ENCODE results near the gene ZNF786. TPM values are rescaled to one million over a fixed set of nuclear protein-coding genes. Genes with fewer than 3 reads are reported as not detected.

Gene ZNF786
- polyA plus RNA-seq, 3 donors, result 0.84 to 2.6 (median 1.2) TPM

DNA sequence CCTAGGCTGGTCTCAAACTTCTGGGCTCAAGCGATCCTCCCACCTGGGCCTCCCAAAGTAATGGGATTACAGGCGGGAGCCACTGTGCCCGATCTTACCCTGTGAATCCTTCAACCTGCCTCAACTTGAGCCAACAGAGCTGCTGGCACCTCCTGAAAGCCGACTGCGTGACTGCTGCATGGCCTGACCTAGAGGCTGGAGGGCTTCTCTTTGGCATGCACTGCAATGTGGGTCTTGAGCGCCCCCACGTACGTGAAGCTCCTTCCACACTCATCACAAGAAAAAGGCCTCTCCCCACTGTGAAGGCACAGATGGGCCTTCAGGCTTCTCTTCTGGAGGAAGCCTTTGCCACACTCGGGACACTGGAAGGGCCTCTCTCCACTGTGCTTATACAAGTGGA lies 12.9 kb upstream of the ZNF786 start:
- H3K36me3 Mint-ChIP-seq, result no peaks in the 10 kb centered on the region
- no peaks in the 10 kb centered on the region for H3K27me3 ChIP-seq (ENCODE audit: control insufficient read depth in 2 of 2, insufficient read depth in 2 of 2, low read length in 2 of 2)
- no peaks in the 10 kb centered on the region for H3K79me2 ChIP-seq (ENCODE audit: insufficient read depth, low read length)
- no peak overlapping the region for H3K4me3 Mint-ChIP-seq
- no peak overlapping the region for H2AFZ ChIP-seq (ENCODE audit: insufficient read depth, low read depth, low read length, poor library complexity, severe bottlenecking)
- no peaks in the 10 kb centered on the region for H4K20me1 ChIP-seq (ENCODE audit: insufficient read depth, low read length)
- no peaks in the 10 kb centered on the region for H3K36me3 ChIP-seq (replicated peaks in 1 of 2; ENCODE audit: control insufficient read depth in 1 of 2, insufficient read depth in 2 of 2, low read length in 2 of 2)
- H3K4me1 ChIP-seq (ENCODE audit: control insufficient read depth in 1 of 2, insufficient read depth in 2 of 2, low read length in 2 of 2), result no peaks in the 10 kb centered on the region
- no peak overlapping the region for H3K27ac Mint-ChIP-seq
- H3K27ac ChIP-seq (ENCODE audit: low read depth in 1 of 2, low read length in 2 of 2), result no peak overlapping the region
- DNase-seq, result no peak
- 96% methylated on average over 9 of the region's 9 CpGs for WGBS (ENCODE audit: insufficient coverage)
- TF ChIP-seq, protein P1, sequence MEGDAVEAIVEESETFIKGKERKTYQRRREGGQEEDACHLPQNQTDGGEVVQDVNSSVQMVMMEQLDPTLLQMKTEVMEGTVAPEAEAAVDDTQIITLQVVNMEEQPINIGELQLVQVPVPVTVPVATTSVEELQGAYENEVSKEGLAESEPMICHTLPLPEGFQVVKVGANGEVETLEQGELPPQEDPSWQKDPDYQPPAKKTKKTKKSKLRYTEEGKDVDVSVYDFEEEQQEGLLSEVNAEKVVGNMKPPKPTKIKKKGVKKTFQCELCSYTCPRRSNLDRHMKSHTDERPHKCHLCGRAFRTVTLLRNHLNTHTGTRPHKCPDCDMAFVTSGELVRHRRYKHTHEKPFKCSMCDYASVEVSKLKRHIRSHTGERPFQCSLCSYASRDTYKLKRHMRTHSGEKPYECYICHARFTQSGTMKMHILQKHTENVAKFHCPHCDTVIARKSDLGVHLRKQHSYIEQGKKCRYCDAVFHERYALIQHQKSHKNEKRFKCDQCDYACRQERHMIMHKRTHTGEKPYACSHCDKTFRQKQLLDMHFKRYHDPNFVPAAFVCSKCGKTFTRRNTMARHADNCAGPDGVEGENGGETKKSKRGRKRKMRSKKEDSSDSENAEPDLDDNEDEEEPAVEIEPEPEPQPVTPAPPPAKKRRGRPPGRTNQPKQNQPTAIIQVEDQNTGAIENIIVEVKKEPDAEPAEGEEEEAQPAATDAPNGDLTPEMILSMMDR (IDR thresholded peaks at IDR 0.05), result no peak
- intact Hi-C loops (cut with micrococcal nuclease), result no loop called here
- H3K9me3 ChIP-seq (replicated peaks in 1 of 2; ENCODE audit: control insufficient read depth in 1 of 2, insufficient read depth in 1 of 2, low read length in 2 of 2), result no peaks in the 10 kb centered on the region
- no peak overlapping the region for H3K4me3 ChIP-seq (replicated peaks in 1 of 3; ENCODE audit: low read depth in 2 of 3, low read length in 3 of 3)
- H3K27me3 Mint-ChIP-seq (ENCODE audit: low read depth in 3 of 3), result peaks cover 0 to 2% (median 0%) of the 10 kb centered on the region in 3 donors
- no peak overlapping the region for H3K4me2 ChIP-seq (replicated peaks; ENCODE audit: extremely low read depth, low read length, poor library complexity, severe bottlenecking)
- H3K4me1 Mint-ChIP-seq, result no peaks in the 10 kb centered on the region
- H3K9me3 Mint-ChIP-seq, result peaks cover 0 to 3% (median 0%) of the 10 kb centered on the region in 7 donors
- H3K9ac ChIP-seq (ENCODE audit: insufficient read depth, low read length, poor library complexity, severe bottlenecking), result no peak overlapping the region

DNA sequence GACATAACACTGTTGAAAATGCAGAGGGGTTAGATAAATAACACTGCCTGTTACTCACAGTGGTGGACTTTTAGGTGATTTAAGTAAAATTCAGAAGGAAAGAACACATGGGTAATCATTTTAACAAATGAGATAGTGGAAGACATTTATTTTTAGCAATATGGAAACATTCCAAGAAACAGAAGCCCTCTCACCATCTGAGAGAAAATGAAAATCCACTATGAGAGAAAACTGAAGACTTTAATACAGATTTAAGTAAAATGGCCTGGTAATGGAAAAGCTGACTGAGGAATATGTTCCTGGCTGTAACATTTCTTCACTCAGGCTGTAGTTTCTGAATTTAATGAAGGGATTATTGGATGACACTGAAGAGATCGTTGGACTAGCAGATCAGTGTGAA lies 12.1 kb upstream of the ZNF786 start:
- no peak overlapping the region for H3K4me2 ChIP-seq (replicated peaks; ENCODE audit: extremely low read depth, low read length, poor library complexity, severe bottlenecking)
- Mint-ChIP-seq H3K27me3 (ENCODE audit: low read depth in 3 of 3) (peaks cover 0 to 2% (median 0%) of the 10 kb centered on the region in 3 donors), H3K9me3 (peaks cover 0 to 3% (median 0%) of the 10 kb centered on the region in 7 donors), H3K36me3 (no peaks in the 10 kb centered on the region), H3K4me3 (no peak overlapping the region), H3K27ac (no peak overlapping the region), H3K4me1 (no peaks in the 10 kb centered on the region)
- H3K27me3 ChIP-seq (ENCODE audit: control insufficient read depth in 2 of 2, insufficient read depth in 2 of 2, low read length in 2 of 2), result no peaks in the 10 kb centered on the region
- H3K79me2 ChIP-seq (ENCODE audit: insufficient read depth, low read length), result no peaks in the 10 kb centered on the region
- H3K9me3 ChIP-seq (replicated peaks in 1 of 2; ENCODE audit: control insufficient read depth in 1 of 2, insufficient read depth in 1 of 2, low read length in 2 of 2), result no peaks in the 10 kb centered on the region
- H3K9ac ChIP-seq (ENCODE audit: insufficient read depth, low read length, poor library complexity, severe bottlenecking), result no peak overlapping the region
- DNase-seq, result no peak
- no peaks in the 10 kb centered on the region for H3K4me1 ChIP-seq (ENCODE audit: control insufficient read depth in 1 of 2, insufficient read depth in 2 of 2, low read length in 2 of 2)
- H3K27ac ChIP-seq (ENCODE audit: low read depth in 1 of 2, low read length in 2 of 2), result no peak overlapping the region
- WGBS (ENCODE audit: insufficient coverage), result 83% methylated on average over 1 of the region's 1 CpG
- H4K20me1 ChIP-seq (ENCODE audit: insufficient read depth, low read length), result no peaks in the 10 kb centered on the region
- H3K36me3 ChIP-seq (replicated peaks in 1 of 2; ENCODE audit: control insufficient read depth in 1 of 2, insufficient read depth in 2 of 2, low read length in 2 of 2), result no peaks in the 10 kb centered on the region
- no peak overlapping the region for H3K4me3 ChIP-seq (replicated peaks in 1 of 3; ENCODE audit: low read depth in 2 of 3, low read length in 3 of 3)
- H2AFZ ChIP-seq (ENCODE audit: insufficient read depth, low read depth, low read length, poor library complexity, severe bottlenecking), result no peak overlapping the region
- TF ChIP-seq, protein P1 (IDR thresholded peaks at IDR 0.05), result no peak
- intact Hi-C loops (cut with micrococcal nuclease), result no loop called here
